ENCODE results near the gene TCERG1L.
A peak's percentile ranks its signal among the peaks of the same experiment; 100 is the strongest.
"Not testable (repeated sequence)": the region's sequence is repeated elsewhere in the genome, so short reads cannot be mapped to it uniquely, and the experiment has no call there.

The TCERG1L gene

DNA sequence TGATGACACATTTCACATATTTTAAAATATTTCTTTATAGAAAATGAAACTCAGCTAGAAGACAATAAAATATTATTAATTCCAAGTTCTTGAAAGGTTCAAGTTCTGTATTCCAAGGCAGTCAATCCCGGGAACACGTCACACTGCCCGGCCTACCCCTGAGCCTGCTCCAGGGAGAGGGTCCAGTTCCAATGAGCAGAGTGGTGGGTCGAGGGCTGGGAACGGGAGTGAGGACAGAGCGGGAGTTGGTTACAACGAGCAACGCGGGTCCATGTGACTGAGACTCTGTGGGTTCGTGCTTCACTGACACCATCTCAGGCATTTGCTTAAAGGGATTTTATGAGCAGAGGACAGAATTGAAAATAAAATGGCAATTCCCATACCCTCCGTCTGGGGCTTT is 209.4 kb downstream of the TCERG1L start:
- no peak for DNase-seq (ENCODE audit: low spot score)

GRCh38 chr10:131100418-131101410 is 210.8 kb downstream of the TCERG1L start:
- not testable (repeated sequence) for DNase-seq (ENCODE audit: low spot score)

GRCh38 chr10:131099028-131099726 is 212.3 kb downstream of the TCERG1L start:
- DNase-seq (ENCODE audit: low spot score), result no peak

GRCh38 chr10:131098416-131098952 is 213.0 kb downstream of the TCERG1L start:
- DNase-seq (ENCODE audit: low spot score), result no peak

DNA sequence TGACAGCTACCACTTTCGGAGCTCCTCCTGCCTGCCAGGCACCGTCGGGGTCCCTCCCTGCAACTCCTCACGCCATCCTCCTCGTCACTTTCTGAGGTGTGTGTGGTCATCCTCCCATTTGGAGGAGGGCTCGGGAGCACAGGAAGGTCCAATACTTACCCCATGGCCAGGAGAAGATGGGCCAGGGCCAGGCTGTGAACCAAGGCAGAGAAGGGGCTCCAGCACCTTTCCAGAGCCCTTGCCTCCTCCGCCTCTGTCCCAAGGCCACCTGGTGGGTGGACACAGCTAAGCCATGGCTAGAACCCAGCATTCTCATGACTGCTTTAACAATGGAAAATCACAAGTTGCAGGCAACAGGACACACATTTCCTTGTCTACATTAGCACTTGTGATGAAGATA is 215.5 kb downstream of the TCERG1L start:
- DNase-seq (ENCODE audit: low spot score), result no peak

GRCh38 chr10:131095313-131095580 is 216.3 kb downstream of the TCERG1L start:
- no peak for DNase-seq (ENCODE audit: low spot score)

DNA sequence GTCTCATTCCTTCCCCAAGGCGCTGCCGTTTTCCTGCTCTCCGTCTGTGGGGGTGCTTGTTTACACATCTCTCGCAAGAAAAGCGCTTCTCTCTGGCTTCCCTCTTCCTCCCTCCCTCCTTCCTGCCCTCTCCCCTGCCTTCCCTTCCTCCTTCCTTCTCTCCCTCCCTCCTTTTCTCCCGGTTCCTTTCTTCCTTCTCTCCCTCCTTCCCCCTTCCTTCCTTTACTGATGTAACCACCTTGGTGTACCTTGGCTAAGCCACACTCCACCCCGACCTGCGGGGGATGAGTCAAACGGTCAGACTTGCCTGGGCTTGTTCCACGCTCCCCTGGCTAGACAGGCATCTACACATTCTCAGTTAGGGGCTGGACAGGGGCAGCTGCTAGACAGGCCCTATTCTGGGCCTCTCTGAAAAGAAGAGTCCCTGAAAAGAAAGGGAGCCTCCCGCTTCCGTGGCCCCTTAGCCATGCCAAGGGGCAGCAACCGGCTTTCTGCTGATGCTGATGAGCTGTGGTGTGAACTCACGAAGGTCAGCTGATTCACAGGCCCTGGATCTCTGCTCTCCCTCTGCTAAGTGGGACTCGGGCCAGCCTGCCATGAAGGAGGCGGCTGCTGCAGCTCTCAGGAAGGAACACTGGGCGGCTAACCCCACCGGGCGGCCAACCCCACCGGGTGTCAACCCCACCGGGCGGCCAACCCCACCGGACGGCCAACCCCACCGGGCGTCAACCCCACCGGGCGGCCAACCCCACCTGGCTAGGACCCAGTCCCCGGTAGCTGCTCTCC is 216.8 kb downstream of the TCERG1L start:
- DNase-seq (ENCODE audit: low spot score), result peak; percentile 48

GRCh38 chr10:131093795-131094366 is 217.6 kb downstream of the TCERG1L start:
- DNase-seq (ENCODE audit: low spot score), result no peak

DNA sequence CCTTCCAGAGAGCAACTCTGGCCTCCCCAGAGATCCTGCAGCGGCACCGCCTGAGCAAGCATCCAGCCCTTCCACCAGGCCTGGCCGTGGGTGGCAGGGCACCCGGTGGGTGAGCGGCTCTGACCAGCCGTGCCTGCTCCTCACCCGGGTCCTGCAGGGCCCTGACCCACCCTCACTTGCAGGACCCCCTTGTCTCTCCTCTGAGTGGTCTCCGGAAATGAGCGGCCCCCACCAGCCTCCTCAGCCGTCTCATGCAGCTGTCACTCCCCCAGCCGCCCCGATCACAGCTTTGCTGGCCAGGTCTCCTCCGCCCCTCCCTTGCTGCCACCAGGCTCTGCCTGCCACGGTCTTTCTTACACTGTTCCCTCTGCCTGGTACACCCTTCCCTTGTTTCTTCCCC is 218.2 kb downstream of the TCERG1L start:
- no peak for DNase-seq (ENCODE audit: low spot score)

DNA sequence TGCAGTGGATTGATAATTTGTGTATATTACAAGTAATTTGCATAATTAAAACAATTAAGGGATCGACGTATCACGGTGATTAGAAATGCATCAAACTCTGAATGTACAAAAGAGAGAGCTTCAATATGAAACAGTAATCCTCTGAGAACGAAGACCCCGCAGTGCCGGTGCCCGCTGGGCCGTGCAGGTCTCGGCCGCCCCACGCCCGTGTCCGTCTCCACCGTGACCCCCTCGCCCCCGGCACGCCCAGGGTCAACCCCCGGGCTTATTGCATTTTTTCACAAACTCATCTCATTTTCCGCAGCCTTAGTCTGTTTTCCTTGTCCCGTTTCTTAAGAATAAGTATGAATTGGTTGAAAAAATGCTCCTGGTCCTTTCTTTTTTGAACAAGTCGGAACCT is 218.6 kb downstream of the TCERG1L start:
- no peak for DNase-seq (ENCODE audit: low spot score)

DNA sequence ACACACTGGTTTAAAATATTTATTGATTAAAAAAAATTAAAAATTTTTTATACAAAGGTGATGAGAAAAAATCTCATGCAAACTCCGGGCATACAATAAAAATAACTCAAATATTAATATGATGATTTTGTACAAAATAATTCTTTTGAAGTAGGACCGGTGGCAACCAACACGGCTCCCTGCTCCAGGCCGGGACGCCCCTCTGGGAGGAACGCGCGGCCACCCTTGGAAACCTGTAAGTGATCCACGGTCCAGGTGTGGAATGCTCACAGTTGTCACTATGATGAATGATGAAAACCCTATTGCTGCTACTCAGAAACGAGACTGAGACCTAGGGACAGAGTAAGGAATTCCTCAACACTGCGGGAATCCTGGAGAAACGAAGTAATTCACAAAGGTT is 219.1 kb downstream of the TCERG1L start:
- DNase-seq (ENCODE audit: low spot score), result no peak

DNA sequence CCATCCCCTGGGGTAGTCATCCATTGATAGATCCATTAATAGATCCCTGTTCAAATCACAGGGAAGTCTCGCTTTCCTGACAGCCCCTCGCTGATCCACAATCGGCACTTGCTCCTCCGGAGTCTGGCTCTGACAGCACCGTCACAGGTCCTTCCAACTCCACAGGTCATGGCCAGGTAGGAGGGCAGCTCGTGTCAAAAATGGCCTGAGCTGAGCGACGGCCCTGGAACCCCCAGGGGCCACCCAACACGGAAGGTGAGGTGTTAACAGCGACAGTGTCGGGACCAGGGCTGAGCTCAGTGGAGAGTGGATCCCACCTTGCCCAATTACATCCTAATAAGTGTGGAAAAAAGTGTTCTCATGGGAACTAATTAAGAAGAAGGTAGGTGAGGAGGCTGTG is 219.8 kb downstream of the TCERG1L start:
- DNase-seq (ENCODE audit: low spot score), result no peak

GRCh38 chr10:131090761-131091661 is 220.5 kb downstream of the TCERG1L start:
- no peak for DNase-seq (ENCODE audit: low spot score)

DNA sequence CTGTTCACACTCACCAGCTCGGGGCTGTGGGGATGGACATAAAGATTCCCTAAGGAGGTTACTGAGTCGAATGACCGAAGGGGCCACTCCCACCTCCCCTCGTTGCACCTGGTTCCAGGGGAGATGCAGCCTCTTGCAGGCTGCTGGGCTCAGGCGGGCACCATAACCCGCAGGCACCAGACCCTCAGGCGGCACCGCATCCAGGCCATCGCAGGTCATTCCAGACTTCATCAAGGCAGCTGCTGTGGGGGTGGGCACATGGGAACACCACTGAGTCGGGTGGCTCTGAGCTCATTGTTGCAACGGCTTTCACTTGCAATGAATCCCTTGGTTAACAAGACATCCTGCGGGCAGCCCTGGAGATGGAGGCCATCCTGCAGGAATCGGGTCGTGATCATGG is 221.7 kb downstream of the TCERG1L start:
- no peak for DNase-seq (ENCODE audit: low spot score)

GRCh38 chr10:131089150-131089549 is 222.4 kb downstream of the TCERG1L start:
- DNase-seq (ENCODE audit: low spot score), result no peak

GRCh38 chr10:131088619-131089018 is 222.9 kb downstream of the TCERG1L start:
- no peak for DNase-seq (ENCODE audit: low spot score)

GRCh38 chr10:131087464-131088215 is 223.9 kb downstream of the TCERG1L start:
- no peak for DNase-seq (ENCODE audit: low spot score)

GRCh38 chr10:131086511-131086910 is 225.0 kb downstream of the TCERG1L start:
- DNase-seq (ENCODE audit: low spot score), result no peak

GRCh38 chr10:131086094-131086493 is 225.4 kb downstream of the TCERG1L start:
- DNase-seq (ENCODE audit: low spot score), result no peak
